HepG2 (cell line): ENCODE results near the gene ATN1. TPM values are rescaled to one million over a fixed set of nuclear protein-coding genes. Genes with fewer than 3 reads are reported as not detected.
A peak's percentile ranks its signal among the peaks of the same experiment; 100 is the strongest.

Source experiments
- ATF2 ChIP-seq: sonication (generic); formaldehyde crosslinking; IDR thresholded peaks from 2 replicates; pipeline ENCODE4 v1.4.0; 2020; ENCODE audit warnings: missing genetic modification reagents
- CBX1 ChIP-seq: IDR thresholded peaks from one replicate; pipeline ENCODE4 v1.6.1; 2016; ENCODE audit warnings: antibody characterized with exemption, low read depth
- FOXM1 ChIP-seq: sonication (generic); formaldehyde crosslinking; IDR thresholded peaks from 2 replicates; pipeline ENCODE4 v1.5.0; 2020; ENCODE audit warnings: missing genetic modification reagents
- HOXA5 ChIP-seq: sonication (generic); formaldehyde crosslinking; IDR thresholded peaks from 2 replicates; pipeline ENCODE4 v1.4.0; 2020; ENCODE audit warnings: missing genetic modification reagents
- KMT2B ChIP-seq: IDR thresholded peaks from 2 replicates; pipeline ENCODE4 v1.6.1; 2016; ENCODE audit warnings: missing genetic modification reagents, missing compliant biosample characterization
- POLR2A ChIP-seq, 2 experiments: IDR thresholded peaks; 2 replicates each; pipeline ENCODE4 v1.6.1; 2011; ENCODE audit warnings: low read depth in 2 of 2, low read length in 2 of 2, mild to moderate bottlenecking in 1 of 2, moderate library complexity in 1 of 2; ENCODE audit not compliant: insufficient read depth in 1 of 2
- SIX1 ChIP-seq: sonication (generic); formaldehyde crosslinking; IDR thresholded peaks from 2 replicates; pipeline ENCODE4 v1.4.0; 2020; ENCODE audit warnings: missing genetic modification reagents, borderline replicate concordance
- TERF1 ChIP-seq: sonication (generic); formaldehyde crosslinking; IDR thresholded peaks from 2 replicates; pipeline ENCODE4 v1.8.0; 2022; ENCODE audit warnings: mild to moderate bottlenecking, missing genetic modification reagents, moderate library complexity
- THRA ChIP-seq: sonication (generic); formaldehyde crosslinking; IDR thresholded peaks from 2 replicates; pipeline ENCODE4 v1.4.0; 2020; ENCODE audit warnings: missing genetic modification reagents, borderline replicate concordance
- ZBTB39 ChIP-seq: sonication (generic); formaldehyde crosslinking; IDR thresholded peaks from 2 replicates; pipeline ENCODE4 v1.5.0; 2020; ENCODE audit warnings: missing genetic modification reagents
- ZKSCAN1 ChIP-seq: fragments of 150-350 bp; IDR thresholded peaks from 2 replicates; pipeline ENCODE4 v1.6.1; 2014; ENCODE audit warnings: low read length
- ZNF326 ChIP-seq: sonication (generic); formaldehyde crosslinking; IDR thresholded peaks from 2 replicates; pipeline ENCODE4 v1.4.0; 2020; ENCODE audit warnings: missing genetic modification reagents, borderline replicate concordance
- ZNF597 ChIP-seq: sonication (generic); formaldehyde crosslinking; IDR thresholded peaks from 2 replicates; pipeline ENCODE4 v1.5.0; 2020; ENCODE audit warnings: missing genetic modification reagents
- ZSCAN31 ChIP-seq: sonication (generic); formaldehyde crosslinking; IDR thresholded peaks from 2 replicates; pipeline ENCODE4 v1.5.0; 2020; ENCODE audit warnings: low read depth, mild to moderate bottlenecking, missing genetic modification reagents
- ZSCAN5A ChIP-seq: sonication (generic); formaldehyde crosslinking; IDR thresholded peaks from 2 replicates; pipeline ENCODE4 v1.8.0; 2022; ENCODE audit warnings: mild to moderate bottlenecking, missing genetic modification reagents, borderline replicate concordance
- polyA plus RNA-seq, 8 experiments: library from polyadenylated mRNA; depleted of rRNA in 3 of 8; stranded (reverse) in 7 of 8; unstranded in 1 of 8; fragments of >200 nt; fragmentation: Illumina TruSeq in 4 of 8; extraction: Trizol in 4 of 8; gene quantifications; 2 replicates each; pipeline versions ENCODE4 v1.2.1 to v1.2.3, GENCODE V29; 2011 to 2016; ENCODE audit warnings: low read depth in 4 of 8, missing spikeins in 1 of 8, mixed read lengths in 1 of 8; ENCODE audit not compliant: insufficient read depth in 1 of 8
- total RNA-seq, 5 experiments: library from RNA; depleted of rRNA; stranded (reverse); fragments of >200 nt; fragmentation: Illumina TruSeq; extraction: Trizol; gene quantifications; 2 replicates each; pipeline ENCODE4 v1.2.3, GENCODE V29; 2016; ENCODE audit warnings: low read depth in 1 of 5

Gene ATN1
- total and polyA plus RNA-seq, 2 of the 13 experiments (the other 11 are each of a cell fraction or from before 2014, with no cell fraction given) = 2.1 to 8.6 TPM

GRCh38 chr12:6914246-6914946, 13.4 kb upstream of the ATN1 start, which contains the start of gene ENO2 (continued):
- peak; percentile 46 for TF ChIP-seq ZSCAN31
- peak in 1 of 2 experiments; percentile 68; a peak in 2 of 4 replicates for TF ChIP-seq POLR2A (IDR thresholded peaks at IDR 0.05; ENCODE audit: insufficient read depth in 1 of 2, low read depth in 2 of 2, low read length in 2 of 2)
- TF ChIP-seq ZNF597 = no peak
- TF ChIP-seq HOXA5 (CRISPR knock-in tag) = peak; percentile 46
- no peak for TF ChIP-seq FOXM1 (CRISPR knock-in tag)
- no peak for TF ChIP-seq KMT2B (CRISPR knock-in tag)
- no peak for TF ChIP-seq SIX1
- peak; percentile 67 for TF ChIP-seq CBX1
- TF ChIP-seq THRA (CRISPR knock-in tag) = no peak
- TF ChIP-seq ZNF326 (CRISPR knock-in tag) = no peak
- TF ChIP-seq TERF1 (CRISPR knock-in tag) = no peak
- TF ChIP-seq ZKSCAN1 = no peak
- no peak for TF ChIP-seq ATF2
- TF ChIP-seq ZSCAN5A (CRISPR knock-in tag) = no peak
- no peak for TF ChIP-seq ZBTB39 (CRISPR knock-in tag)
